ENCODE results near the gene BRWD1.
"Not testable (repeated sequence)": the region's sequence is repeated elsewhere in the genome, so short reads cannot be mapped to it uniquely, and the experiment has no call there.

BRWD1 gene

GRCh38 chr21:39281207-39281606 lies 32.2 kb downstream of the BRWD1 start:
- no peaks in the 10 kb centered on the region for H3K4me1 Mint-ChIP-seq (ENCODE audit: low read depth)
- H3K27me3 Mint-ChIP-seq, result no peaks in the 10 kb centered on the region
- no peak overlapping the region for H3K4me3 Mint-ChIP-seq
- H3K36me3 Mint-ChIP-seq (ENCODE audit: low read depth), result peaks cover 27% of the 10 kb centered on the region
- H3K9me3 Mint-ChIP-seq, result no peaks in the 10 kb centered on the region
- H3K27ac Mint-ChIP-seq, result no peak overlapping the region

GRCh38 chr21:39269620-39270019 lies 43.8 kb downstream of the BRWD1 start:
- Mint-ChIP-seq H3K27ac (no peak overlapping the region), H3K9me3 (no peaks in the 10 kb centered on the region), H3K27me3 (no peaks in the 10 kb centered on the region), H3K4me3 (no peak overlapping the region), H3K4me1 (ENCODE audit: low read depth) (no peaks in the 10 kb centered on the region), H3K36me3 (ENCODE audit: low read depth) (peaks cover 60% of the 10 kb centered on the region)

GRCh38 chr21:39265603-39266002 lies 47.8 kb downstream of the BRWD1 start:
- H3K4me3 Mint-ChIP-seq, result no peak overlapping the region
- H3K36me3 Mint-ChIP-seq (ENCODE audit: low read depth), result peaks cover 72% of the 10 kb centered on the region
- no peaks in the 10 kb centered on the region for H3K27me3 Mint-ChIP-seq
- H3K27ac Mint-ChIP-seq, result no peak overlapping the region
- no peaks in the 10 kb centered on the region for H3K9me3 Mint-ChIP-seq
- H3K4me1 Mint-ChIP-seq (ENCODE audit: low read depth), result no peaks in the 10 kb centered on the region

- Mint-ChIP-seq H3K36me3 (ENCODE audit: low read depth) (peaks cover 67% of the 10 kb centered on the region), H3K4me1 (ENCODE audit: low read depth) (no peaks in the 10 kb centered on the region), H3K4me3 (no peak overlapping the region), H3K9me3 (no peaks in the 10 kb centered on the region), H3K27me3 (no peaks in the 10 kb centered on the region), H3K27ac (no peak overlapping the region)
These were observed 50.1 kb downstream of the BRWD1 start for GRCh38 chr21:39263372-39263771.

- no peaks in the 10 kb centered on the region for H3K27me3 Mint-ChIP-seq
- H3K4me1 Mint-ChIP-seq (ENCODE audit: low read depth), result no peaks in the 10 kb centered on the region
- no peaks in the 10 kb centered on the region for H3K9me3 Mint-ChIP-seq
- peaks cover 52% of the 10 kb centered on the region for H3K36me3 Mint-ChIP-seq (ENCODE audit: low read depth)
- H3K27ac Mint-ChIP-seq, result no peak overlapping the region
- H3K4me3 Mint-ChIP-seq, result no peak overlapping the region
These were observed 55.2 kb downstream of the BRWD1 start for GRCh38 chr21:39258207-39258606.

- Mint-ChIP-seq H3K9me3 (no peaks in the 10 kb centered on the region), H3K27ac (no peak overlapping the region), H3K36me3 (ENCODE audit: low read depth) (peaks cover 42% of the 10 kb centered on the region)
These were observed 62.1 kb downstream of the BRWD1 start for GRCh38 chr21:39251326-39251725.

GRCh38 chr21:39238275-39238674 lies 75.2 kb downstream of the BRWD1 start:
- Mint-ChIP-seq H3K27ac (peak overlapping the region; percentile 56), H3K36me3 (ENCODE audit: low read depth) (peaks cover 47% of the 10 kb centered on the region), H3K9me3 (no peaks in the 10 kb centered on the region), H3K4me3 (no peak overlapping the region), H3K4me1 (ENCODE audit: low read depth) (peaks cover 21% of the 10 kb centered on the region), H3K27me3 (no peaks in the 10 kb centered on the region)

More at GRCh38 chr21:39251326-39251725, 62.1 kb downstream of the BRWD1 start:
- Mint-ChIP-seq H3K4me3 (no peak overlapping the region), H3K4me1 (ENCODE audit: low read depth) (no peaks in the 10 kb centered on the region), H3K27me3 (no peaks in the 10 kb centered on the region)

- no peak overlapping the region for H3K4me3 Mint-ChIP-seq
- H3K4me1 Mint-ChIP-seq (ENCODE audit: low read depth), result peaks cover 3% of the 10 kb centered on the region
- peaks cover 59% of the 10 kb centered on the region for H3K36me3 Mint-ChIP-seq (ENCODE audit: low read depth)
- no peak overlapping the region for H3K27ac Mint-ChIP-seq
- H3K27me3 Mint-ChIP-seq, result no peaks in the 10 kb centered on the region
- no peaks in the 10 kb centered on the region for H3K9me3 Mint-ChIP-seq
These were observed 80.6 kb downstream of the BRWD1 start for GRCh38 chr21:39232861-39233291.

GRCh38 chr21:39224930-39225329 lies 88.5 kb downstream of the BRWD1 start:
- peaks cover 65% of the 10 kb centered on the region for H3K36me3 Mint-ChIP-seq (ENCODE audit: low read depth)
- peaks cover 3% of the 10 kb centered on the region for H3K4me1 Mint-ChIP-seq (ENCODE audit: low read depth)
- no peak overlapping the region for H3K27ac Mint-ChIP-seq
- no peaks in the 10 kb centered on the region for H3K9me3 Mint-ChIP-seq
- H3K4me3 Mint-ChIP-seq, result no peak overlapping the region
- no peaks in the 10 kb centered on the region for H3K27me3 Mint-ChIP-seq

- Mint-ChIP-seq H3K4me1 (ENCODE audit: low read depth) (peaks cover 10% of the 10 kb centered on the region), H3K27me3 (no peaks in the 10 kb centered on the region), H3K27ac (peak overlapping the region; percentile 38), H3K36me3 (ENCODE audit: low read depth) (peaks cover 68% of the 10 kb centered on the region), H3K4me3 (no peak overlapping the region), H3K9me3 (no peaks in the 10 kb centered on the region)
These were observed 91.4 kb downstream of the BRWD1 start for GRCh38 chr21:39221997-39222486.

- Mint-ChIP-seq H3K9me3 (no peaks in the 10 kb centered on the region), H3K4me3 (no peak overlapping the region), H3K27me3 (no peaks in the 10 kb centered on the region), H3K27ac (peak overlapping the region; percentile 38), H3K4me1 (ENCODE audit: low read depth) (peaks cover 10% of the 10 kb centered on the region), H3K36me3 (ENCODE audit: low read depth) (peaks cover 65% of the 10 kb centered on the region)
These were observed 92.0 kb downstream of the BRWD1 start for GRCh38 chr21:39221282-39221996.

- H3K27me3 Mint-ChIP-seq, H3K4me3 Mint-ChIP-seq, H3K9me3 Mint-ChIP-seq, H3K27ac Mint-ChIP-seq: not testable (repeated sequence)
- Mint-ChIP-seq H3K4me1 (ENCODE audit: low read depth) (peaks cover 10% of the 10 kb centered on the region), H3K36me3 (ENCODE audit: low read depth) (peaks cover 61% of the 10 kb centered on the region)
These were observed 92.6 kb downstream of the BRWD1 start for GRCh38 chr21:39220875-39221274.

GRCh38 chr21:39220150-39220549 lies 93.3 kb downstream of the BRWD1 start:
- Mint-ChIP-seq H3K9me3 (no peaks in the 10 kb centered on the region), H3K4me3 (no peak overlapping the region), H3K4me1 (ENCODE audit: low read depth) (peaks cover 10% of the 10 kb centered on the region), H3K36me3 (ENCODE audit: low read depth) (peaks cover 60% of the 10 kb centered on the region), H3K27ac (no peak overlapping the region), H3K27me3 (no peaks in the 10 kb centered on the region)

GRCh38 chr21:39218082-39218409 lies 95.4 kb downstream of the BRWD1 start:
- Mint-ChIP-seq H3K36me3 (ENCODE audit: low read depth) (peaks cover 62% of the 10 kb centered on the region), H3K27me3 (no peaks in the 10 kb centered on the region), H3K4me3 (no peak overlapping the region), H3K4me1 (ENCODE audit: low read depth) (peaks cover 10% of the 10 kb centered on the region), H3K27ac (peak overlapping the region; percentile 45), H3K9me3 (no peaks in the 10 kb centered on the region)

- peak overlapping the region; percentile 45 for H3K27ac Mint-ChIP-seq
- H3K36me3 Mint-ChIP-seq (ENCODE audit: low read depth), result peaks cover 62% of the 10 kb centered on the region
- no peaks in the 10 kb centered on the region for H3K9me3 Mint-ChIP-seq
- H3K4me1 Mint-ChIP-seq (ENCODE audit: low read depth), result peaks cover 10% of the 10 kb centered on the region
- no peaks in the 10 kb centered on the region for H3K27me3 Mint-ChIP-seq
- no peak overlapping the region for H3K4me3 Mint-ChIP-seq
These were observed 95.9 kb downstream of the BRWD1 start for GRCh38 chr21:39217356-39218081.
